HG02759 (cell line): ENCODE measurements around the gene MYO3A.

Source experiments
- ATAC-seq: cut with Tn5 transposase; IDR thresholded peaks from one replicate; pipeline ENCODE4 v1.9.1; 2021; ENCODE audit warnings: mild to moderate bottlenecking, moderate library complexity; ENCODE audit not compliant: unreplicated experiment

The MYO3A gene

DNA sequence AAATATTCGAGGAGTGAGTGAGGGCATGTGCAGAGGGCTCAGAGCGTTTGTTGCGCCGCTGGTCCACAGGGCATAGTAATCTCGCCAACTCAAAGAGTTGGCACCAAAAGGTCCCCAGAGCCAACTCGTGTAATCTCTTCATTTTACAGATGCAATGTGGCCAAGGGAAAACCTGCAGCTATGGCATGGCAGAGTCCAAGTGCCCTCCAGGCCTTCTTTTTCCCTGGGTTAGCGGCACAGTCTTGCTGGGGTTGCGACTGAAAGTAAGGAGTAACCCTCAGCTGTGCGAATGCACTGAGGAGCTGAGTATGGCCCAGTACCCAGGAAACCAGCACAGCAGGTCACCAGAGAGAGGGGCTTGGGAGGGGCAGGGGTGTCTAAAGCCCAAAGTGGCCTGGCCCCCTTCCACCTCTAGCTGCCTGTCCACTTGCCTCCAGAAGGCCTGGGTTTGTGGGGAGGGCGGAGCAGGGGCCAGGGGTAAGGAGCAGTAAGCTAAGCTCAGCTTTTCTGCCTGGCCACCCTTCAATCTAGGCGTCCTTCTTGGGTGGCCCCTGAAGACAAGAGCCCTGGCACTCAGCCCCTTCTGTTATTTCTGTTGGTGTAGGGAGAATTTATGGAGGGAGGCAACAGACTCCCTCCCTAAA lies 279.2 kb downstream of the MYO3A start:
- ATAC-seq, result no peak

- ATAC-seq, result no peak
These were observed 280.0 kb downstream of the MYO3A start for GRCh38 chr10:26214004-26214403.

GRCh38 chr10:26214551-26215395 lies 280.7 kb downstream of the MYO3A start:
- ATAC-seq, result no peak

- no peak for ATAC-seq
These were observed 281.4 kb downstream of the MYO3A start for GRCh38 chr10:26215396-26215934.

- no peak for ATAC-seq
These were observed 282.0 kb downstream of the MYO3A start for GRCh38 chr10:26215935-26216584.

DNA sequence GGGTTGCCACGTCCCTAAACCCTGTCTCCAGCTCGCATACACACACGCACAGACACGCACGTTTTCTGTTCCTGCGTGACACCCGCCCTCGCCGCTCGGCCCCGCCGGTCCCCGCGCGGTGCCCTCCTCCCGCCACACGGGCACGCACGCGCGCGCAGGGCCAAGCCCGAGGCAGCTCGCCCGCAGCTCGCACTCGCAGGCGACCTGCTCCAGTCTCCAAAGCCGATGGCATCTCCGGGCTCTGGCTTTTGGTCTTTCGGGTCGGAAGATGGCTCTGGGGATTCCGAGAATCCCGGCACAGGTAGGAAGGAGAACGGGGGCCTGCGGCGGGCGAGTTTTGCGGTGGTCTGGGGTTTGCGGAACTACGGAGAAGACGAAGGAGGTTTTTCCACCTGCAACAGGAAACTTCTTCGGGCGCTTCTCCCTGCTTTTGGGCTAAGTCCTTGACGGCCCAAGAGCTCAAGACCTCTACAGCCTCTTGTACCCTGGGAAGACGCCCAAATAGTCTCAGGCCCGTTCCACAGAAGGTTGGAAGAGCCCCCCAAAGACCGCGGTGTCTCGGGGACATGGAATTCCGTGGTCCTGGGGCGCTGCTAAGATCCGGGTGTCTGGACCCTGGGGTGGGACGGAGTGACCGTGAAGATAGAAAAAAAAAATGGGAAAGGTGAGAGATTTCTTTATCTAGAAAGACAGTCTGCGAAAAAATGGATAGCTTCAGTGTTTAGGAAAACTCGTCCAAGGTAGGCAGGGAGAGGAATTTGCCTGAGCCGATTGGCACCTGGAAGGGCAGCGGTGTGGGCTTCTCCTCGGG lies 282.8 kb downstream of the MYO3A start, which contains the start of gene GAD2:
GAD2 (plus strand) TSS at position 190 of the 811 bp plus-strand sequence; CDS start at position 226, 36 bp downstream.
- no peak for ATAC-seq

DNA sequence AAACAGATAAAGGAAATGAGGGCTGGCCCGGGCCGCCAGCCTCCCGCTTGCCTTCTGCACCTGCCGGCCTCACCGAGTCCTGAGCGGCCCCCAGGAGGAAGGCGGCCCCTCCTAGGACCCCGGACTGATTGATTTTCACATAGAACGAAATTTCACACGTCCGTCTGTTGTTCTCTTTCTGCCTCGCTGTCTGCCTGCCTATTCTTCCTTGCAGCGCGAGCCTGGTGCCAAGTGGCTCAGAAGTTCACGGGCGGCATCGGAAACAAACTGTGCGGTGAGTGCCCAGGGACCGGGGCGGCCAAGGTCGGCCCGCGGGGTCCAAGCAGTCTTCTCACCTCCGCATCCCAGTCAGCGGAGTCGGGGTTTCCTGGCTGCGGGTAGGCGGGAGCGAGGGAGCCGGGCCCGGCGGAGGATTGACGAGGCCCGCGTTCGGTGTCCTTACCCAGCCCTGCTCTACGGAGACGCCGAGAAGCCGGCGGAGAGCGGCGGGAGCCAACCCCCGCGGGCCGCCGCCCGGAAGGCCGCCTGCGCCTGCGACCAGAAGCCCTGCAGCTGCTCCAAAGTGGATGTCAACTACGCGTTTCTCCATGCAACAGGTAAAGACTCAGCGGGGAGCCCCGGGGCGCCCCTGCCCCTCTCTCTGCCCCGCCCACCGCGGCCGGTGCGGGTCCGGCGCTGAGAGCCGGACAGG lies 283.5 kb downstream of the MYO3A start:
- ATAC-seq, result no peak

- ATAC-seq, result no peak
These were observed 285.6 kb downstream of the MYO3A start for GRCh38 chr10:26219676-26220075.

- no peak for ATAC-seq
These were observed 286.9 kb downstream of the MYO3A start for GRCh38 chr10:26220901-26221300.

DNA sequence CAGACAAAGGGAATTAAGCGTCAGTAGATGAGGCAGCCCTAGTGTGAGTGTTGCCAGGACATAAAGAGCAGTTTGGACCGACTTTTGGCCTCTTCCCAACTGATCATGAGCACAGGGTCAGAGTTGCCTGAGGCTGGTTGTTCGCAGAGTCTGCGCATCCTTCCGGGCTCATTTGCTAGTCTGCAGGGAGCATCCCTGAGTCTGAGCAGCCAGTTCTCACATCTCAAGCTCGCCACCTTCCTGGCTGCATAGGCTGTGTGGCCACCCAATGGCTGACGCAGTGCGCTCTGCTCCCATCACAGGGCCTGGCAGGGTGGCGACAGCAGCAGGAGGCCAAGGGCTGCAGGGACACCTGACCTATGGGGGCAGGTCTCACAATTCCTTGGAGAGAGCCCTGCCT lies 287.5 kb downstream of the MYO3A start:
- ATAC-seq, result no peak

DNA sequence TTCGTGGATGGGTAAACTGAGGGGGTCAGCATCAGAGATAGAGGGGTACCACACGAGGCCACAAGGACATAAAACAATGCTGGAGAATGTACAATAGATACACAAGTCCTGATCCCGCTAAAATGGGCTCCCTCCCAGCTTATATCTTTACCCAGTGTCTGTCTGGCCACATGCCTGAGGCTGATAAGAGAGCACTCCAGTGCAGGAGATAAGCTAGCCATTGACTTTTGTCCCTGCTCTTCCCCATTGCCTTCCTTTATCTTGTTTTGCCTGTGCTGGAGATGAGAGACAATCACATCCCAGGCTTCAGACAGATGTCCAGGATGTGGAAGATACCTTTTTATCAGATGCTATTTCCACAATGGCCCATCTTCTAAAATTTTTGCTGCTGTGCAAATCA lies 288.5 kb downstream of the MYO3A start:
- no peak for ATAC-seq

DNA sequence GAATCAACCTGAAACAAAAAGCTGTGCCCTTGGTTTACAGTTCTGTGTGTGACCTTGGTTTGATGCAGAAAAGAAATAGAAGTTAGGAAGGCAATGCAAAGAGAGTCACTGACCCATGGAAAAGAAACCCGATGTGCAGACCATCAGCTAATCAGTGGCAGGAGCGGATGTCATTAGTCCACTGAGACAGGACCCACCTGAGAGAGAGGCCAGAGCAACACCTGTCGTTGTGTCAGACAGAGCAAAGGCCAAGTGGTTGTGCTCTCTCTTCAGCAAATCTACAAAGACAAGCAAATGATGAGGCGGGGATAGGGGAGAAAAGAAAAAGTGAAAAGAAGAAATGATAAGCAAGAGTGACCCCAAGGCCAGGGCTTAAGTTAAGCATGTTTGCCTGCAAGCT lies 291.3 kb downstream of the MYO3A start:
- ATAC-seq, result no peak

- no peak for ATAC-seq
These were observed 293.8 kb downstream of the MYO3A start for GRCh38 chr10:26227786-26228185.

- no peak for ATAC-seq
These were observed 298.1 kb downstream of the MYO3A start for GRCh38 chr10:26232174-26232573.

DNA sequence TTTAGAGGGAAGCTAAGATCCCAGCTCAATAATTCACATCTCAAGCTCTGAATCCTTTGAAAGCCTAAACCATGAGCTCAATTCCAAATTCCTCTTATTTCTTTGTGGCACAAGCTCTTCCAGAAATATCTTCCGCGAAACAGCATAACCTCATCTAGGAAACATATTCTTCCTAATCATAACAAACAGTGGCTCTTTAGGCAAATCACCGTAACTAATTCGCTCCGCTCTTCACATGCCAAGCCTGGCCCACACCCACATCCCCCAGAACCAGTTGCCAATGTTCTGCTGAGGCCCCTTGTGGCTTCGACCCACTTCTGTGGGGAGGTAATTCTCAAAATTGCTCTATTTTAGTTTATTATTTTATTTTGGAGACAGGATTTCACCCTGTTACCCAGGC lies 301.7 kb downstream of the MYO3A start:
- ATAC-seq, result no peak

- no peak for ATAC-seq
These were observed 304.3 kb downstream of the MYO3A start for GRCh38 chr10:26238378-26238777.

DNA sequence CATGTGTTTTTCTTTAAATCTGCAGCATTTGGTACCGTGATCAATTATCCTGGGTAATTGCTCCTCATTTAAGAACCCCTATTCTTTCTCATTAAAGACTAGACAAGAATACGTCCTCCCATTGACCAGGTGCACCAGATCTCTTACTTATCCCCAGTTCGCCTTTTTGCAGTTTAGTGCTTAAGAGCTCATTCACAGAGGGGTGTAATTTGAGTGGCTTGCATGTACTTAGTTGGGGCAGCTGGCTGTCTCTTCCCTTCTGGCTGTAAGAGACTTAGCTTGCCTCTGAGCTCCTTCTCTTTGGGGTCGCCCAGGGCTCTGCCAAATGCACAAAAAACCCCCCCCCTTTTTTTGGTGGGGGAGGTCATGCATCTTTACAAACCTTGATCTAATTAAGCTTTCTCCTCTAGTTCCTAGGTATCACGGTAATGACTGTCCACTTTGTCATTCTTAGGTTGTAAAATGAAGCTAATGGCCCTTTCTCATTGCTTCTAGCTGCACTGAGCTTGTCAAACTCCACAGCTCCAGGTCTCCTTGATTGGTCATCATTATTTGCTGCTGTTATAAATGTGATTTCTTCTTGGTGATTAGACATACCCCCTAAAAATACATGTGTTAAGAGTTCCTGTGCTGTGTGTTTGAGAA lies 308.8 kb downstream of the MYO3A start:
- no peak for ATAC-seq

DNA sequence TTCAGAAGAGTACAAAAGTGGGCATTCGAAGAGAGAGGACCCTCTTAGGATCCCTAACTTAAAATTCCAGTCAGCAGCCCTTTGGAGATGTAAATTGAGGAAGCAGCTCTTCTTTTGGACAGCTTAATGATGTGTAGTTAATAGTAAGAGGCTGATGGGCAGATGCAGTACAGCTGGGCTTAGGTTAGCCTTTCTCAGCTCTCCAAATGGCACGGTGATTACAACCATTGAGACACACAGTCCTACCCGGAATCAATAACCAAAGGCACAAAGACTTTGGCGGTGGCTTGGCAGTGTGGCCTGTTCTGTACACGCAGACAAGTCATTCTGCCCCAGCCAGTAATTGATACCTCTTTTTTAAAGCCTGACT lies 309.3 kb downstream of the MYO3A start:
- no peak for ATAC-seq

DNA sequence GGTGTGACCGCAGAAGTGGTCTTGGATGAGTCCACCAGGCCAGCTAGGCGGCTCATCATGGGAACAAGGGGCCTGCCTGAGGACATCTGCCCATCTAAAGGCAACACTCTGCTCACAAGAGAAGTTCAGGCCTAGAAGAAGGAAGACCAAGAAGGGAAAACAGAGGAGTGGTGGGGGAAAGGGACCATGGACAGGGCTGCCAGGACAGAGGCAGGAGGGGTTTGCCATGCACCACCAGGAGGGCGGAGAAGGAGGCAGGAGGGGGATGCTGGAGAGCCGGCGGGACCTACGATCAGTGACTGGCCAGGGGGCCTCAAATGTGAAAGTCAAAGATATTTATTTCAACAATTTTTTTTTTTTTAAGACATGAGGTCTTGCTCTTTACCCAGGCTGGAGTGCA lies 315.7 kb downstream of the MYO3A start:
- ATAC-seq, result no peak

- ATAC-seq, result no peak
These were observed 317.9 kb downstream of the MYO3A start for GRCh38 chr10:26251925-26252324.
